ENCODE measurements around the gene ACAA1.
"Not testable (repeated sequence)": the region's sequence is repeated elsewhere in the genome, so short reads cannot be mapped to it uniquely, and the experiment has no call there.

Gene ACAA1

DNA sequence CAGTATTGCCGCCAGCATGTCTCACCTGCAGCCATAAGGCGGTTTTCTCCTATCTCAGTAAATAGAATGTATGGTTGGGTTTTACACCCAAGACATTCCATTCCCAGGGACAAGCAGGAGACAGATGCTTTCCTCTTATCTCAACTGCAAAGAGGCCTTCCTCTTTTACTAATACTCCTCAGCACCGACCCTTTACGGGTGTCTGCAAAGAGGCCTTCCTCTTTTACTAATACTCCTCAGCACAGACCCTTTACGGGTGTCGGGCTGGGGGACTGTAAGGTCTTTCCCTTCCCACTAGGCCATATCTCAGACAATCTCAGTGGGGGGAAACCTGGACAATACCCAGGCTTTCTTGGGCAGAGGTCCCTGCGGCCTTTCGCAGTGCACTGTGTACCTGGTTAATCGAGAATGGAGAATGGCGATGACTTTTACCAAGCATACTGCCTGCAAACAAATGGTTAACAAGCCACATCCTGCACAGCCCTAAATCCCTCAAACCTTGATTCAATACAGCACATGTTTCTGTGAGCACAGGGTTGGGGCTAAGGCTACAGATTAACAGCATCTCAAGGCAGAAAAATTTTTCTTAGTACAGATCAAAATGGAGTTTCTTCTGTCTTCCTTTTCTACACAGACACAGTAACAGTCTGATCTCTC is 1.2 kb downstream of the ACAA1 start:
- DNase-seq (ENCODE audit: low read depth in 3 of 3): not testable (repeated sequence)

DNA sequence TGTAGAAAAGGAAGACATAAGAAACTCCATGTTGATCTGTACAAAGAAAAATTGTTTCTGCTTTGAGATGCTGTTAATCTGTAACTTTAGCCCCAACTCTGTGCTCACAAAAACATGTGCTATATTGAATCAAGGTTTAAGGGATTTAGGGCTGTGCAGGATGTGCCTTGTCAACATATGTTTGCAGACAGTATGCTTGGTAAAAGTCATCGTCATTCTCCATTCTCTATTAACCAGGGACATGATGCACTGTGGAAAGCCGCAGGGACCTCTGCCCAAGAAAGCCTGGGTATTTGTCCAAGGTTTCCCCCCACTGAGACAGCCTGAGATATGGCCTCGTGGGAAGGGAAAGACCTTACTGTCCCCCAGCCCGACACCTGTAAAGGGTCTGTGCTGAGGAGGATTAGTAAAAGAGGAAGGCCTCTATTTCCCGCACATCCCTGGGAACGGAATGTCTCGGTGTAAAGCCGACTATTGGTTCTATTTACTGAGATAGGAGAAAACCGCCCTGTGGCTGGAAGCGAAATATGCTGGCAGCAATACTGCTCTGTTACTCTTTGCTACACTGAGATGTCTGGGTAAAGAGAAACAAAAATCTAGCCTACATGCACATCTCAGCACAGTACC is 2.3 kb downstream of the ACAA1 start:
- DNase-seq (ENCODE audit: low read depth in 3 of 3): not testable (repeated sequence)

DNA sequence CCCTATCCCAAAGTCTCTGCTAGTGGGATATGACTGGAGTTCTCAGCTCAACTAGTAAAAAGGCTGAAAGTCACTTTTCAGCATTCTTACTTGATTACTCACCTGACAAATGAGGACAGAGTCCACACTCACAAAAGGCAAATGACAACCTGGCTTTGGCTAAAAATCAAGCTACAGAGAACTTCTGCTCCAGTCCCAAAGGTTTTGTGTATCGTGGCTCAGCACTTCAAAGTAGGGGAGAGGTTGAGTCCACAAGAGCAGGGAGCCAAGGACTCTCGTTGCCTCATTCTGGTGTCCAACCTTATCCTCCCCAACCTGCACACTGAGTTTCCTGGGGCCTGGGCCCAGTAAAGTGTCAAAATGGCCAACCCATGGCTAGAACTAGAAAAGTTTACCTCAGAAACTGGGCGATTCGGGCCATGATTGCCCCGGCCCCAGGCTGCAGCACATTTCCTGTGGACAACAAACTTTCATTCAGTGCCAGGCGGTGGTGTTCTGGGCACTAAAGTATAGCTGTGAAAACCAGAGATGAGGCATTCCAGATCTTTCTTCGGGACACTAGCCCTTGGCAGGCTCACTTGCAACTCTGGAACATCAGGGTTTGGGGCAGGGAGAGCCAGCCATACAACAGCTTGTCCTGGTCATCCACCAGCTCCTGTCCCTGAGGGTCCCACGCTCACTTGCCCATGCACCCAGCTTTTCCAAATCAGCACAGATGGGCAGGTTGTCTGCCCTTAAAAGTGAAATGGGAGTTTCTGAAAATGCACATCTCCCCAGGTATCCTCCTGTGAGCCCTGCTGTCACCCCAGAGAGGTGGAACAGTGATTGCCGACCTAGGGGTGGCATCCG is 3.1 kb downstream of the ACAA1 start:
- no peak for DNase-seq (ENCODE audit: low read depth in 3 of 3)

DNA sequence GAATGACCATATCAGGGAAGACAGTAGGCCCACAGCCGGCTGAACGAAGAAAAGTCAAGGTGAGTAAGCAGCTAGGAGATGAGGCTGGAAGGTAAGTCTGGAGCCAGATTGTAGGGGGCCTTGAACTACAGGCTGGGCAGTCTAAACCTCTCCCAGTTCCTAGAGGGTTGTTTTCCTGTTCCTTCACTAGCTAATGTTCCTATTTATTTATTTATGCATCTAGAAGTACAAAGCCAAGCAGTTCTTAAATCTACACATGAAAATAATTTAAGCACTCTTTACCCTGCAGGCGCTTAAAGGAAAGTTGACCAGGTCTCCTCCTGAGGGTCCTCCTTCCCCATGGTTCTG is 3.7 kb downstream of the ACAA1 start:
- DNase-seq (ENCODE audit: low read depth in 3 of 3): no peak

DNA sequence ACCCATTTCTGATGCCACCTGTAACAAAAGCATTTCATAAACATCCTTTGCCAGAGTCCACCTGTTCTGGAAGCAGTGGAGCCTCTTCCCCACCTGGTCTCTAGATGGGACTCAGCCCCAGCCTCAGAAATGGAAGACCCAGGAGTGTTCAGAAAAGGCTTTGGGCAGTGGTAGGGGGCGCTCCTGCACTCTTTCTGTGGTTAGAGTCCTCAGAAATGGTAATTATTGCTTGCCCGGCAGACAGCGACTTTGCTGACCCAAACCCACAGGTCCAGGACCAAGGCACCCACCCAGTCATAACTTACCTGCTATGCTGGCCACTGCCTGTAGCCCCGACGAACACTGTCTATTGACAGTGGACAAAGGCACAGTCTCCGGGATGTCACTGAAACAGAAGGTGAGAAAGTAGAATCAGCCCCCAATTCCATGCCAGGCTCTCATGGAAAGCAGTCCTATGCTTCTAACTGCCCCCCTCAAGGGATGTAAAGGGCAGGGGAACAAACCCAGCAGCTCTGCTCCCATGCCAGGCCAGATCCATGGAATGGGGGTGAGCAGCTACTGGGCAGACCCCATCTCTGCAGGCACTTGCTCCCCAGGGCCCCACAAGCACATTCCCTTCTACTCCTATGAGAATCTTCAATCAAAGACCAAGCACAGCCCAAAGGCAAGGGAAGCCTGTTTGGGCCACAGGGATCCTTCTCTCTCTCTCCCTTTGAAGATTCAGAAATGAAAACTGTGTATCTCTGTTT is 5.1 kb downstream of the ACAA1 start:
- DNase-seq (ENCODE audit: low read depth in 3 of 3): no peak

DNA sequence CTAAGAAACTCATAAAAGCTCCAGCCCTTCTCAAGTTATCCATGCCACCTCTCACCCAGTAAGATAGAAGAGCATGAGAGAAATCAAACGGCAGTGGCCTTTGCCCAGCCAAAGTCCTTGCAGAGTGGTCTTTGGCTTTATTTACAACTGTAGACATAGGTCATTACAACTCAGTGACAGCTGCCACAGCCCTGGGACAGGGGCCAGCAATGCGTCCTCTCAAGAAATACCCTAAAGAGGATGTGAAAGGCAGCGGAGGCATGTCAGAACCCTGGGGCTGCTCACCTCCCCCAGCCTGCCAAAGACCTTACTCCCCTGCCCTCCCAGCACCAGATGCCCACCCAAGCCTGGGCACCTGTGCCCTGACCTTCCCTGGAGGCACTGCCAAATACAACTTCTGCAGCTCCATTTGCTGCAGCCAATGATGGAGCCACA is 6.3 kb downstream of the ACAA1 start:
- DNase-seq (ENCODE audit: low read depth in 3 of 3): no peak

DNA sequence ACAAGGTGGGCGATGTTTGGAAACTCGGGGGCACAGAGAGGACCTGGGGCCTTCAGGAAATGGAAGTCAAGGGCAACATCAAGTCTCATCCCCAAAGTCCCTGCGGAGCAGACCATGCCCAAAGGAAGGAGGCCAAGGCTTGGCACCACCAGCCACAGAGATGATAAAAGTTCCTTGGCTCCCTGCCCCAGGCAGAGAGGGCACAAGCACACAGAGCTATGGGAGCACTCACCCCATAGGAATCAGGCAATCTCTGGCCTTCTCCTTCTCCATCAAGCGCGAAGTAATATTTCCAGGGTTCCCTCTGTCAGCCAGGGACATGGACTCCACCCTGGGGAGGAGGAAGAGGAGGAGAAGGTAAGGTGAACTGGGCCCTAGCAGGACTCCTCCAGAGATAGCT is 7.9 kb downstream of the ACAA1 start:
- no peak for DNase-seq (ENCODE audit: low read depth in 3 of 3)

DNA sequence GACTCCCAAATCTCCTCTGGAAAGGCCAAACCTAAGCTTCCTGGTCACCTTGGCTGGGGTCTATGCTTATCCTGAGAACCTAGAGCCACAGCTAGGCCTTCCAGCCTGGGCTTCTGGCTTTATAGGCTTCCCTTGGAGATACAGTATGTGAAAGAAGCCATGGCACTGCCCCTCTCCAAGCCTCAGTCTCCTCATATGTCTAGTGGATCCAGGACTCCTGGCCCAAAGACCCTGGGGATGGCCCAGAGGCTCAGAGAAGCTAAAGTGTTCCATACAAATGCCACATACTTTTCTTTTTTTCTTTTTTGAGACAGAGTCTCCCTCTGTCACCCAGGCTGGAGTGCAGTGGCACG is 8.6 kb downstream of the ACAA1 start:
- no peak for DNase-seq (ENCODE audit: low read depth in 3 of 3)

DNA sequence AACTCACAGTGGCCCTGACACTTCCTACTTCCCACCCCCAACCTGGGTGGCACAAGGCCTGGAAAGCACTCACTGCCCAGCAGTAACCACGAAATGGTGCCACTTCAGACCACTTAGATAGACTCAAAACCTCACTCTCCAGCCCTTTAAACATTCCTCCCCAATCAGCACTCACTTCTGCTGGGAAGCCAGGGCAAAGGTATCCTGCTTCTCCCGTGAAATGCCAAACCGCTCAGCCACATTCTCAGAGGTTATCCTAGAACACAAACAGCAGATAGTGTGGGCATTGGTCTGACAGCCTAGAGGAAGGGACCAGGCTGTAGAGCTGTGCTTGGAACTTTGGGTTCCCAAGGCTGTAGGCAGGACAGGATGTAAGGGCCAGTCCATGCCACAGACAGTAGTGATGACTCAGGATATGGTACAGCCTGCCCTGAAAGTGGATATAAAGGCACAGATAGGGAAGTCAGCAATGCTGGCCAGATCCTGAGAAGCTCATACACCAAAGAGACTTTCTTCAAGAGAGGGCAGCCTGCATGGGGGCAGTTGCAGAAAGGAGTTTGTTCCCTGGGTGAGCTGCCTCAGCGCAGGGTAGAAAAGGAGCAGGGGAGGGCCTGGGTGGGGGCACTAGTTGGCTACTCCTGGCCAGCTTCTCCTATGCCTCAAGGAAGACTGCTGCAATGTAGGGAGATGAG is 9.2 kb downstream of the ACAA1 start:
- DNase-seq (ENCODE audit: low read depth in 3 of 3): no peak

DNA sequence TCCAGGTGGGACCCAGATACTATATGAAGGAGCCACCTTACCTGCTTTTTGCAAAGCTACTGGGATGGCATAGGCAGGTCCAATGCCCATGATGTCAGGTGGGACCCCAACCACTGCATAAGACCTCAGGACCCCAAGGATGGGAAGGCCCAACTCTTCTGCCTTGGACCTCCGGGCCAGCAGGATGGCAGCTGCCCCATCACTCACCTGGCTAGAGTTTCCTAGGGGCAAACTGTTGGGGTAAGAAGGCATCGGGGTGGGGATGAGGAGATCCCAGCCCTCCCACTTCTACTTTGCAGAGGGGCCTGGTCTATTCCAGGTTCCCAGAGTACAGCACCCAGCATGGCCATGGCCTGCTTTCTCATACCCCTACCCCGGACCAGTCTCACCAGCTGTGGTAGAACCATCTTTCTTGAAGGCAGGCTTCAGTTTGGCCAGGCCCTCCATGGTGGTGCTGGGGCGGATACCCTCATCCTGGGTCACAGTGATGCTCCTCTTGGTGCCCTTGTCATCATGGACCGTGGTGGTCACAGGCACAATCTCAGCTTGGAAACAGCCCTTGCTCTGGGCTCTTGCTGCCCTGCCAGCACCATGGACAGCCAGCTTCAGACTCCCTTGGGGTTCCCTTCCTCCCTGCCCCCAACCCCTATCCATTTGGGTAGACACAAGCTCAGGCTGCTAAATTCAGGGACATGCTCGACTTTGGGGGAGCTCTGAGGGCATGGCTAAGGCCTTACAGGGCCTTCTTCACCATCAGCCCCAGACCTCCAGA is 10.6 kb downstream of the ACAA1 start:
- no peak for DNase-seq (ENCODE audit: low read depth in 3 of 3)

DNA sequence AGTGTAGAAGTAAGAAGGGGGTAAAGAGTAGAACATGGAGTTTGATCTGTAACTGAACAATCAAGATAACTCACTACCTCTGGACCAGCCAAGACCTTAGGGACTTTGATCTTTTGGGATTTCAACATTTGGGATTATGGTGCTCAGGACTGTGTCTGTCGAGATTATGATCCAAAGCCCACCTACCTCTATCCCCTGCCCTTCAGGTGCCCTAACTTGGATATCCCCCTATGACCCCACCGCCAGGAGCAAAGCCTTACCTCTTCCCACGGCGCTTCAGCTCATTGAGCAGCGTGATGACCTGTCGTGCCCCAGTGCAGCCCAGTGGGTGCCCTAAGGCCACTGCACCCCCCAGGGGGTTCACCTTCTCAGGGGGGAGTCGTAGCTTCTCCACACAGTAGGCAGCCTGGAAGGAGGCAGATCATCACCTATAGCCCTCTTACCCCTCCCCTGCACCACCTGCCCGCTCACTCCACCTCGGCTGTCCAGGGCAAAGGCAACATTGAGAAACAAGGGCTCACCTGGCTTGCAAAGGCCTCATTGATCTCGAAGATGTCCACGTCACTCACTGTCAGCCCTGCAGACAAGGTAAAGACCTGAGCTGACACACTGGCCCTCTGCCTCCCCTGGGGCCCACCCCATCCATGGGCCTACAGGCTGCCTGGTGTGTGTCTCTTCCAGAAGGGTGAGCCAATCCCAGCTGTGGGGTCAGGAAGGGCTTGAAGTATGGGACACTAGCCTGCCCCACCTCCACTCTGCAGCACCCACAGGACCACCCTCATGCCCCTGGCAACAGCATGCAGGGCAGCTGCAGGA is 11.4 kb downstream of the ACAA1 start:
- no peak for DNase-seq (ENCODE audit: low read depth in 3 of 3)

DNA sequence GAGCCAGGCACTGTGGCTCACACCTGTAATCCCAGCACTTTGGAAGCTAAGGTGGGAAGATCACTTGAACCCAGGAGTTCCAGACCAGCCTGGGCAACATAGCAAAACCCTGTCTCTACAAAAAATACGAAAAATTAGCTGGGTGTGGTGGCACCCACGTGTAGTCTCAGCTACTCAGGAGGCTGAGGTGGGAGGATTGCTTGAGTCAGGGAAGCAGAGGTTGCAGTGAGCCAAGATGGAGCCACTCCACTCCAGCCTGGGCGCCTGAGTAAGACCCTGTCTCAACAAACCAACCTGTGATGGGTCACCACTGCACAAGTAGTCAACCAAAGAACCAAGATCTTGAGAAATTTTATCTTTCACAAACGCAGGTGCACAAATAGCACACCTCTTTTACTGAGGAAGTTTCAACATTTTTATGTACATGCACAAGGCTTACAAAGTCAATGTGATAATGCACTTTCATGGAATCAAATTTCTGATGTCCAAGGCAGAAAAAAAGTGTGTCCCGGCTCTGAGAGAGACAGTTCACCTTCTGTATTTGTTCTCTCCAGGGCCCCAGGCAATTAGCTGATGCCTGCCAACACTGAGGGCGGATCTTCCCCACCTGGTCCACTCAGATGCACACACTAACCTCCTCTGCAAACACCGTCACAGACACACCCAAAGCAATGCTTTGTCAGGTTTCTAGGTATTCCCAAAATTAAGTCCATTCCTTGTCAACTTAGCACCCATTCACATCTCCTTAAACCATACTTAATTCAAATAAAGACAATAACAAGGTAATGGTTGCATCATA is 12.4 kb downstream of the ACAA1 start:
- DNase-seq (ENCODE audit: low read depth in 3 of 3): no peak

DNA sequence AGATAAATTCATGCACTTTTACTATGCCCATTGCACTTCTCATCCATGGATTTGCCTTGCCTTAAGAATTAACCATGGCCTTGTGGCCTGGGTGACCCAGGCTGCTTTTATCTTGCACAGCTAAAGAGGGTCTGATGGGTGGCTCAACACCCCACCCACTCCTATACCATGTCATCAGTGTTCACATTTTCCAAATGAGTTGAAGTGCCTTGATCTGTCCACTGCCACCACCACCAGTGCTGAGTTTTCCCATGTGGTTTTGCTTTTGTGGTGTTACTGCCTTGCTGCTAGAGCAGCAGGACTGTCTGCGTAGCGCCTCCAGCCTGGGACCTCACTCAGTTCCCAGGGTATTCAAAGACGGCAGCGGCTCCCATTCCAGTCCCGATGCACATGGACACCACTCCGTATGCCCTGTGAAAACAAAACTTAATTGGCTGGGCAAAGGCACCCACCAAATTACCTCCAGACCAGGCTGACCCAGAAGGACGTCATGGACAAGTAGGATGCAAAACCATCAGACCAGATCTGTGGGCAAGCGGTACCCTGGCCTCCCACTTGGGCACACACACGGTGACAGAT is 14.1 kb downstream of the ACAA1 start:
- DNase-seq (ENCODE audit: low read depth in 3 of 3): no peak

DNA sequence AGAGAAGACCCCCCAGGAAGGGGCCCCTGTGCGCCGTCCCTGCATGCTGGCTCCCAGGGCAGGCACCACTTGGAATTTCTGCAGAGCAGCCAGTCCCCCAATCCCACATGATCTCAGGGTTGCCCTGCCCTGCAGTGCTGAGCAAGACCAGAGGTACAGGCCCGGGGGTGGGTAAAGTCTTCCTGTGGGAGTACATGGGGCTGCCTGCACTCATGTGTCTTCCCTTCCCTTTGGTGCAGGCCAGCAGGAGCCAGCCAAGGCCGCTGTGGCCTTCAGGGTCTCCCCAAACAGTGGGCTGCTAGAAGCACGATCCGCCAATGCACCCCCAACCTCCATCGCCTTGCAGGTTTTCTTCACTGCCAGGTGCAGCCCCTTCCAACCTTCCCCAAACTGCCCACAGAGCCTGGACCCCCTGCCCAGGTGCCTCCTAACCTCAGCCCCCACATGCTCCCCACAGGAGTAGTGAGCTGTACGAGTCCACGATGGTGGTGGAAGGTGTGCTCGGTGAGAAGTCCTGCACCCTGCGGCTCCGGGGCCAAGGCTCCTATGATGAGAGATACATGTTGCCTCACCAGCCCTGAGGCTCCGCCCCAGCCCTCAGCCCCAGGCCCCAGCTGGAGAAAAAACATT is 15.0 kb downstream of the ACAA1 start:
- no peak for DNase-seq (ENCODE audit: low read depth in 3 of 3)

DNA sequence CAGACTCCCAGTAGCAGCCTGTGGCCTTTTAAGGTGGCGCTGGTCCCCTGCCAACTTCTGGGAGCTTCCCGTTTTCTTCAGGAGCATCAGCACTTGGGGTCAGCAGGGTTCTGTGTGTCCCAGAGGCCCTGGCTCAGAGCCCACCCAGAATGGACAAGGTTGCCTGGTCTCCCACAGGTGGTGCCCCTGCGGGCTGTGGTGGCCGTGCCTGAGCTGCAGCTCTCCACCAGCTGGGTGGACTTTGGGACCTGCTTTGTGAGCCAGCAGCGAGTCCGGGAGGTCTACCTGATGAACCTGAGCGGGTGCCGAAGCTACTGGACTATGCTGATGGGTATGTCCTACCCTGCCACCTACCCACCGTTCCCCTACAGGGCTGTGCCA is 15.5 kb downstream of the ACAA1 start:
- DNase-seq (ENCODE audit: low read depth in 3 of 3): no peak

DNA sequence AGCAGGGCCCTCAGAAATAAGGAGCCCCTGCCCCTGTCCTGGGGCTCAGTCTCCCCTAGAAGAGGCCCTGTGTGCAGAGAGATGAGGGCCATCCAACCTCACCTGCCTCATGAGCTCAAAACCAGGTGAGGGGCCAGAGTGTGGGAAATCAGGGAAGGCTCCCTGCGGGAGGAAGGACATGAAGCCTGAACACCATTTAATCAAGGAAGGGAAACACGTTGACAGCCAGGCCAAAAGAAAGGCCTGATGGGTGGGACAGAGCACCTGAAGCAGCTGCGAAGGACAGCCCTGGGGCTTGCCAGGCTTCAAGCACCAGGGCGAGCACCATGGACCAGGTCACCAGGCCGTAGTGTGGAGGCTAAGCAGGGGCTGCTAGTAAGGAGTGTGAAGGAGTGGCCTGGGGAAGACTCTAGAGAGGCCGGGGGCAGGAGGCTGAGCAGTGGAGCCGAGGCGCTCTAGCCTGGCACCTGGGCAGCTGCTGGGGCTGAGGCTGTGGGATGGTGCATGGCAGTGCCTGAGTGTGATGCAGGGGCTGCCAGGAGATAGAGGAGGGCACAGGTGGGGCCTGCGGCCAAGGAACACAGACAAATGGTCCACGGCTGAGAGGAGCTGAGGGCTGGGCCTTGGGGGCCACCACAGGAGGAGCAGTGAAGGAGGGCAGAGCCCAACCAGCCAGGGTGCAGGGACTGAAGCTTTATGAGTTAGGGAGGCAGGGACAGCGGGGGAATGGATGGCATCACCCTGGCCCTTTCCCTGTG is 16.1 kb downstream of the ACAA1 start:
- DNase-seq (ENCODE audit: low read depth in 3 of 3): no peak

DNA sequence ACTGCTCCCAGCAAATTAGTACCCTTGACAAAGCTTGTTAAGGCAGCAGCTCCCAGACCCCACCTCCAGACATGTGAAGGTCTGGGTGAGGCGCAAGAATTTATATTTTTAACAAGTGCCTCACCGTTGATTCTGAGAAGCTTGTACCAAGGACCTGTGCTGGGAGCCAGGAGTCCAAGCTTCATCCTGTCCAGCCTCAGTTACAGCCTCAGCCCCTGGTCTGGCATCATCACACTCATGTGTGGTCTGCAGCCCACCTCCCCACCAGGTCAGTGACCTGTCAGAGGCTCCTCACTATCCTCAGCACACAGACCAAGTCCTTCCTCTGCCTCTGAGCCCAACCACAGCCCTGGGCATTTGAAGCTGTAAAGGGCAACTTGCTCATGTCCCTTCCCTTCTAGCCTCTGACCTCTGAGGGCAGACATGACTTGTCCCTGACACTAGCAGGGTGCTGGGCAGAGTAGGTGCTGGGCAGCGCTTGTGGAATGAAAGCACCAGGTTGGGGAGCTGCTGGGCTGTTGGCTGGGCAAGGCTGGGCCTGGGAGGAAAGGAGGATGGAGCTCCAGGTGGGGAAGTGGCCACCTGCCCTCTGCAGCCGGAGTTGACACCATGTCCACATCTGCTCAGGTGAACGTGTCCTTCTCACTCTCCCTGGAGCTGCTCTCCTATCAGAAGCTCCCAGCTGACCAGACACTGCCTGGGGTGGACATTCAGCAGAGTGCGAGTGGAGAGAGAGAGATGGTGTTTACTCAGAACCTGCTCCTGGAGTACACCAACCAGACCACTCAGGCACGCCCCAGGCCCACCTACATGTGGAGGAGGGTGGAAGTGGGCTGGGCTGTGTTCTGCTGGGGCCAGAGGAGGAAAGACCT is 16.9 kb downstream of the ACAA1 start:
- DNase-seq (ENCODE audit: low read depth in 3 of 3): no peak

All from stimulated activated CD4-positive, alpha-beta T cell treated with anti-CD3 and anti-CD28 coated beads, TNF-alpha, amount 100 ng/mL, for 4 hours (primary cell).